H9 (cell line): ENCODE results near the gene XCL2. TPM values are rescaled to one million over a fixed set of nuclear protein-coding genes. Genes with fewer than 3 reads are reported as not detected.

Experiments used
- DNase-seq: peaks from one replicate; pipeline ENCODE4 v3.0.0-alpha.2; 2017
- H2AFZ ChIP-seq: one replicate; pipeline ENCODE4 v1.6.1; 2013; ENCODE audit warnings: mild to moderate bottlenecking, low read length, control low read depth, moderate library complexity
- H2AK5ac ChIP-seq: 2 replicates; pipeline ENCODE4 v1.6.1; 2013; ENCODE audit warnings: low read length, control low read depth, mixed read lengths; ENCODE audit not compliant: insufficient read length
- H2BK120ac ChIP-seq: one replicate; pipeline ENCODE4 v1.6.1; 2013; ENCODE audit warnings: low read depth, mild to moderate bottlenecking, low read length, control low read depth, inconsistent platforms; ENCODE audit not compliant: poor library complexity, severe bottlenecking
- H2BK12ac ChIP-seq: 2 replicates; pipeline ENCODE4 v1.6.1; 2013; ENCODE audit warnings: low read length, control low read depth, mixed read lengths, low read depth; ENCODE audit not compliant: insufficient read length
- H2BK15ac ChIP-seq: 2 replicates; pipeline ENCODE4 v1.6.1; 2013; ENCODE audit warnings: low read depth, low read length, control low read depth
- H2BK20ac ChIP-seq: one replicate; pipeline ENCODE4 v1.6.1; 2013; ENCODE audit warnings: low read depth, mild to moderate bottlenecking, low read length, control low read depth, inconsistent platforms; ENCODE audit not compliant: poor library complexity, severe bottlenecking
- H2BK5ac ChIP-seq: 2 replicates; pipeline ENCODE4 v1.6.1; 2013; ENCODE audit warnings: low read length, control low read depth, mixed read lengths; ENCODE audit not compliant: insufficient read length
- H3K14ac ChIP-seq: 2 replicates; pipeline ENCODE4 v1.6.1; 2013; ENCODE audit warnings: low read length, control low read depth; ENCODE audit not compliant: insufficient read depth
- H3K18ac ChIP-seq: 2 replicates; pipeline ENCODE4 v1.6.1; 2013; ENCODE audit warnings: low read depth, mild to moderate bottlenecking, mixed read lengths, low read length, control low read depth; ENCODE audit not compliant: insufficient read length
- H3K23ac ChIP-seq: 2 replicates; pipeline ENCODE4 v1.6.1; 2013; ENCODE audit warnings: low read length, control low read depth, mixed read lengths, low read depth; ENCODE audit not compliant: insufficient read length
- H3K23me2 ChIP-seq: 2 replicates; pipeline ENCODE4 v1.6.1; 2013; ENCODE audit warnings: low read depth, mild to moderate bottlenecking, mixed read lengths, low read length, control low read depth; ENCODE audit not compliant: insufficient read length, poor library complexity, severe bottlenecking
- H3K27ac ChIP-seq: 2 replicates; pipeline ENCODE4 v1.5.1; 2013; ENCODE audit warnings: low read length, control low read depth, mixed read lengths, low read depth; ENCODE audit not compliant: insufficient read length
- H3K27me3 ChIP-seq: 2 replicates; pipeline ENCODE4 v1.6.1; 2013; ENCODE audit warnings: low read length, control low read depth, inconsistent platforms; ENCODE audit not compliant: insufficient read depth
- H3K4ac ChIP-seq: 2 replicates; pipeline ENCODE4 v1.6.1; 2013; ENCODE audit warnings: low read depth, mild to moderate bottlenecking, control low read depth, inconsistent platforms, low read length, moderate library complexity
- H3K4me1 ChIP-seq: 2 replicates; pipeline ENCODE4 v1.6.1; 2013; ENCODE audit warnings: low read length, control low read depth, inconsistent platforms; ENCODE audit not compliant: insufficient read depth
- H3K4me2 ChIP-seq: 2 replicates; pipeline ENCODE4 v1.6.1; 2013; ENCODE audit warnings: low read length, control low read depth, mixed read lengths; ENCODE audit not compliant: insufficient read length, insufficient read depth
- H3K56ac ChIP-seq: 2 replicates; pipeline ENCODE4 v1.6.1; 2013; ENCODE audit warnings: low read depth, mild to moderate bottlenecking, mixed read lengths, low read length, control low read depth; ENCODE audit not compliant: insufficient read length
- H3K79me1 ChIP-seq: 2 replicates; pipeline ENCODE4 v1.6.1; 2013; ENCODE audit warnings: low read depth, mild to moderate bottlenecking, moderate library complexity, low read length, control low read depth, inconsistent platforms; ENCODE audit not compliant: insufficient read depth, poor library complexity, severe bottlenecking
- H3K79me2 ChIP-seq: 2 replicates; pipeline ENCODE4 v1.6.1; 2013; ENCODE audit warnings: low read length, control low read depth, inconsistent platforms; ENCODE audit not compliant: insufficient read depth
- H3K9ac ChIP-seq: 2 replicates; pipeline ENCODE4 v1.6.1; 2013; ENCODE audit warnings: low read length, control low read depth, mixed read lengths; ENCODE audit not compliant: insufficient read length; ENCODE audit errors: extremely low read depth
- H3K9me3 ChIP-seq: one replicate; pipeline ENCODE4 v1.6.1; 2013; ENCODE audit warnings: low read depth, low read length, inconsistent platforms; ENCODE audit not compliant: control insufficient read depth
- H3T11ph ChIP-seq: one replicate; pipeline ENCODE4 v1.6.1; 2013; ENCODE audit warnings: mild to moderate bottlenecking, low read length, control low read depth, inconsistent platforms
- H4K20me1 ChIP-seq: one replicate; pipeline ENCODE4 v1.6.1; 2013; ENCODE audit not compliant: control insufficient read depth, insufficient read length, insufficient read depth
- H4K5ac ChIP-seq: 2 replicates; pipeline ENCODE4 v1.6.1; 2013; ENCODE audit warnings: low read depth, mild to moderate bottlenecking, mixed read lengths, low read length, control low read depth; ENCODE audit not compliant: insufficient read length
- H4K8ac ChIP-seq: replicated peaks from 2 replicates; pipeline ENCODE4 v1.6.1; 2013; ENCODE audit warnings: low read length, control low read depth, mixed read lengths, low read depth; ENCODE audit not compliant: insufficient read length
- H4K91ac ChIP-seq: 2 replicates; pipeline ENCODE4 v1.6.1; 2013; ENCODE audit warnings: low read depth, mild to moderate bottlenecking, moderate library complexity, mixed read lengths, low read length, control low read depth; ENCODE audit not compliant: insufficient read length
- H3K27ac Mint-ChIP-seq, 3 experiments: 2 replicates in 2 of 3; 3 replicates in 1 of 3; pipeline ENCODE4 v1.8.0; 2020 to 2021; ENCODE audit warnings: mixed read lengths in 3 of 3, mild to moderate bottlenecking in 1 of 3, moderate library complexity in 1 of 3
- H3K27me3 Mint-ChIP-seq: 2 replicates; pipeline ENCODE4 v1.8.0; 2021; ENCODE audit warnings: low read depth, mild to moderate bottlenecking, moderate library complexity, mixed read lengths
- H3K36me3 Mint-ChIP-seq, 3 experiments: 2 replicates in 2 of 3; 3 replicates in 1 of 3; pipeline ENCODE4 v1.8.0; 2020 to 2021; ENCODE audit warnings: low read depth in 3 of 3, mixed read lengths in 3 of 3; ENCODE audit not compliant: insufficient read depth in 1 of 3
- H3K4me1 Mint-ChIP-seq, 2 experiments: 2 replicates each; pipeline ENCODE4 v1.8.0; 2020; ENCODE audit warnings: mixed read lengths in 2 of 2
- H3K4me3 Mint-ChIP-seq, 2 experiments: 2 replicates in 1 of 2; 3 replicates in 1 of 2; pipeline ENCODE4 v1.8.0; 2020 to 2021; ENCODE audit warnings: mild to moderate bottlenecking in 2 of 2, mixed read lengths in 2 of 2, moderate library complexity in 1 of 2
- H3K9me3 Mint-ChIP-seq, 2 experiments: 2 replicates in 1 of 2; 3 replicates in 1 of 2; pipeline ENCODE4 v1.8.0; 2020; ENCODE audit warnings: mild to moderate bottlenecking in 2 of 2, mixed read lengths in 2 of 2, moderate library complexity in 1 of 2
- CTCF ChIP-seq: fragments of 200-600 bp; sonication (generic); conservative IDR thresholded peaks from 3 replicates; pipeline ENCODE4 v1.8.0; 2021; ENCODE audit warnings: antibody characterized with exemption, mild to moderate bottlenecking
- WGBS: extraction: QIAGEN DNeasy Blood & Tissue Kit; methylation state at CpG from one replicate; pipeline ENCODE4 v1.1.7; 2013; ENCODE audit warnings: missing lambda C conversion rate, low lambda C conversion rate, mixed read lengths; ENCODE audit not compliant: insufficient read length; ENCODE audit errors: extremely low coverage; 5-methylcytosine and 5-hydroxymethylcytosine counted together
- total RNA-seq: library from RNA; stranded (reverse); gene quantifications from 2 replicates; pipeline ENCODE4 v1.2.1, GENCODE V29; 2021

Gene XCL2
- total RNA-seq, 1 experiment from 2014 or later, result not detected

GRCh38 chr1:168504064-168504837, 39.5 kb downstream of the XCL2 start:
- no peaks in the 10 kb centered on the region for H3K4me1 ChIP-seq
- Mint-ChIP-seq H3K36me3 (no peaks in the 10 kb centered on the region), H3K27ac (no peak overlapping the region), H3K27me3 (no peaks in the 10 kb centered on the region; the same call in 1 of the 2 replicates), H3K4me3 (no peak overlapping the region), H3K9me3 (no peaks in the 10 kb centered on the region), H3K4me1 (peaks cover 5 to 8% of the 10 kb centered on the region in 2 experiments; a peak in 3 of 4 replicates)
- H3K14ac ChIP-seq, result no peak overlapping the region
- H4K91ac ChIP-seq, result no peak overlapping the region
- no peak overlapping the region for H3K27ac ChIP-seq
- H3K27me3 ChIP-seq, result no peaks in the 10 kb centered on the region
- H4K20me1 ChIP-seq, result no peaks in the 10 kb centered on the region
- DNase-seq, result no peak
- no peak overlapping the region for H3K56ac ChIP-seq
- WGBS, result no CpG with 5 or more reads among the region's 4 CpGs
- H2AFZ ChIP-seq, result no peak overlapping the region
- H4K8ac ChIP-seq, result no peak overlapping the region
- no peak overlapping the region for H2AK5ac ChIP-seq
- no peak overlapping the region for H3T11ph ChIP-seq
- no peak overlapping the region for H3K9ac ChIP-seq
- no peak overlapping the region for H3K4me2 ChIP-seq
- no peak overlapping the region for H2BK5ac ChIP-seq
- no peak overlapping the region for H3K18ac ChIP-seq
- no peaks in the 10 kb centered on the region for H3K79me2 ChIP-seq
- no peak overlapping the region for H2BK120ac ChIP-seq
- H2BK20ac ChIP-seq, result no peak overlapping the region
- H3K4ac ChIP-seq, result no peak overlapping the region
- no peak overlapping the region for H3K23ac ChIP-seq
- H4K5ac ChIP-seq, result no peak overlapping the region
- no peak for TF ChIP-seq CTCF
- no peaks in the 10 kb centered on the region for H3K9me3 ChIP-seq
- H3K23me2 ChIP-seq, result no peaks in the 10 kb centered on the region
- no peak overlapping the region for H2BK12ac ChIP-seq
- H2BK15ac ChIP-seq, result no peak overlapping the region
- H3K79me1 ChIP-seq, result no peaks in the 10 kb centered on the region
